ENCODE results near the gene DNAAF3. TPM values are rescaled to one million over a fixed set of nuclear protein-coding genes. Genes with fewer than 3 reads are reported as not detected.

The DNAAF3 gene
- polyA plus RNA-seq, 1 donor (not counting 4 experiments of a cell fraction or from before 2014, with no cell fraction given): 14.3 TPM

- H3K9me1 ChIP-seq (ENCODE audit: control insufficient read depth, extremely low read depth, insufficient read depth, low read length): no peaks in the 10 kb centered on the region
- FAIRE-seq (no peak), DNase-seq (ENCODE audit: low read depth, low spot score) (no peak)
- peak overlapping the region; percentile 73 to 79 (median 76) for H3K4me3 ChIP-seq (ENCODE audit: control insufficient read depth in 2 of 3, extremely low read depth in 1 of 3, insufficient read depth in 2 of 3, low read depth in 1 of 3, low read length in 3 of 3)
- peak overlapping the region; percentile 93 for H3K4me2 ChIP-seq (ENCODE audit: control insufficient read depth, extremely low read depth, insufficient read depth, low read depth, low read length)
- dilution Hi-C loops (cut with MboI; ENCODE audit: extremely low pct_ligation_motif_present, low sequenced_read_pairs): no loop called here
- no peak overlapping the region for H3K27ac ChIP-seq (ENCODE audit: control insufficient read depth, insufficient read depth, low read length)
- no peaks in the 10 kb centered on the region for H3K79me2 ChIP-seq (ENCODE audit: control insufficient read depth, insufficient read depth, low read length)
- peak overlapping the region; percentile 25 for H3K9ac ChIP-seq (ENCODE audit: control insufficient read depth, extremely low read depth, insufficient read depth, low read length)
- TF ChIP-seq CTCF (optimal IDR thresholded peaks at IDR 0.05 in 1 of 3, IDR thresholded peaks at IDR 0.05 in 1 of 3, conservative IDR thresholded peaks at IDR 0.05 in 1 of 3; ENCODE audit: extremely low read depth in 1 of 3, insufficient read depth in 2 of 3, low read length in 3 of 3): peak; percentile 65 to 83 (median 78)
- no peak for TF ChIP-seq EZH2 (IDR thresholded peaks at IDR 0.05; ENCODE audit: low read length)
- H3K27me3 ChIP-seq (ENCODE audit: control insufficient read depth, extremely low read depth, insufficient read depth, low read length): no peaks in the 10 kb centered on the region
- H2AFZ ChIP-seq (ENCODE audit: control insufficient read depth, low read length): peak overlapping the region; percentile 92
- no peaks in the 10 kb centered on the region for H3K36me3 ChIP-seq (ENCODE audit: control insufficient read depth in 2 of 2, extremely low read depth in 1 of 2, insufficient read depth in 2 of 2, low read length in 2 of 2)
- no peaks in the 10 kb centered on the region for H3K9me3 ChIP-seq (ENCODE audit: control insufficient read depth, low read depth, low read length)
- H3K4me1 ChIP-seq (ENCODE audit: control insufficient read depth, extremely low read depth, insufficient read depth, low read length): peaks cover 10% of the 10 kb centered on the region
- no peaks in the 10 kb centered on the region for H4K20me1 ChIP-seq (ENCODE audit: control insufficient read depth, extremely low read depth, insufficient read depth, low read length)
Measured at GRCh38 chr19:55165952-55166529, 372 bp downstream of the DNAAF3 start.

- peaks cover 23% of the 10 kb centered on the region for H3K4me1 ChIP-seq (ENCODE audit: control insufficient read depth, extremely low read depth, insufficient read depth, low read length)
- no peak overlapping the region for H3K9ac ChIP-seq (ENCODE audit: control insufficient read depth, extremely low read depth, insufficient read depth, low read length)
- no peak for DNase-seq (ENCODE audit: low read depth, low spot score)
- no peak overlapping the region for H3K27ac ChIP-seq (ENCODE audit: control insufficient read depth, insufficient read depth, low read length)
- H2AFZ ChIP-seq (ENCODE audit: control insufficient read depth, low read length): no peak overlapping the region
- no peaks in the 10 kb centered on the region for H3K36me3 ChIP-seq (ENCODE audit: control insufficient read depth in 2 of 2, extremely low read depth in 1 of 2, insufficient read depth in 2 of 2, low read length in 2 of 2)
- no peak for FAIRE-seq
- no peaks in the 10 kb centered on the region for H3K27me3 ChIP-seq (ENCODE audit: control insufficient read depth, extremely low read depth, insufficient read depth, low read length)
- no peaks in the 10 kb centered on the region for H3K9me3 ChIP-seq (ENCODE audit: control insufficient read depth, low read depth, low read length)
- no peaks in the 10 kb centered on the region for H4K20me1 ChIP-seq (ENCODE audit: control insufficient read depth, extremely low read depth, insufficient read depth, low read length)
- no peak overlapping the region for H3K4me3 ChIP-seq (ENCODE audit: control insufficient read depth in 2 of 3, extremely low read depth in 1 of 3, insufficient read depth in 2 of 3, low read depth in 1 of 3, low read length in 3 of 3)
- H3K9me1 ChIP-seq (ENCODE audit: control insufficient read depth, extremely low read depth, insufficient read depth, low read length): no peaks in the 10 kb centered on the region
- H3K79me2 ChIP-seq (ENCODE audit: control insufficient read depth, insufficient read depth, low read length): no peaks in the 10 kb centered on the region
- H3K4me2 ChIP-seq (ENCODE audit: control insufficient read depth, extremely low read depth, insufficient read depth, low read depth, low read length): no peak overlapping the region
- dilution Hi-C loops (cut with MboI; ENCODE audit: extremely low pct_ligation_motif_present, low sequenced_read_pairs): no loop called here
- TF ChIP-seq CTCF (optimal IDR thresholded peaks at IDR 0.05 in 1 of 3, IDR thresholded peaks at IDR 0.05 in 1 of 3, conservative IDR thresholded peaks at IDR 0.05 in 1 of 3; ENCODE audit: extremely low read depth in 1 of 3, insufficient read depth in 2 of 3, low read length in 3 of 3) (no peak), EZH2 (IDR thresholded peaks at IDR 0.05; ENCODE audit: low read length) (no peak)
Measured at GRCh38 chr19:55161571-55162322, 4.7 kb downstream of the DNAAF3 start.
